ENCODE measurements around the gene SMIM23.

Gene SMIM23

DNA sequence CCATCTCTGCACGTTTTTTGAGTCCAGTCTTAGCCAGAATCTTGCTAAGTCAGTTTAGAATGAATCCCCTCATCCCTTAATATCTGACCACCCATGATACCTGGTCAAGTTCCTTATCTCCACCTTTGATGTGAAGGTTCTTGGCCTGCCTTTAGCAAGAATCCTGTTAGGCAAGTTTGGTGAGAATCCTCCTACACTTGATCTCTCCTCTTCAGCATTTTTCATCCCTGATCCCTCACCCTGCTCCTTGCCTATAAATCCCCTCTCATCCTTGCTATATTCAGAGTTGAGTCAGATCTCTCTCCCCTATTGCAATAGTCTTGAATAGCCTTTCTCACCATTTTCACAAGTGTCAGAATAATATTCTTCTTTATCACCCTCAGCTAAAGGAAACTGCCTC is 31.0 kb downstream of the SMIM23 start:
- DNase-seq (ENCODE audit: low read depth): no peak

DNA sequence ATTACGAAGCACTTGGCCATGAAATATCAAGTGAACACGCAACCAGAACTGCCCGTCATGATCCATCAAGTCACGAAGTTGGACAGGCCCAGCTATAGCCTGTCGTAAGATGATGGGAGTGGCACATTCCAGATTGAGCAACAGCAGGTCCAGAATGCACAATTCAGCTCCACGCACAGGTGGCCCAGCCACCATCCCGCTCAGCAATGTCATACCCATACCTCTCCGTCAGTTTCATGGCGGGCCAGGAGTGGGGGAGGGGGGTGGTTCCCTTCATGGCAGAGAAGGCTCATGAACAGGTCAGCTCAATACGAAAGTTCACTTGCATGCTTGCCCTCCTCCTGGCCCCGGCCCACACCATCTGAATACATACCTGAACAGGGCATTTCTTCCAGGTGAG is 34.9 kb downstream of the SMIM23 start:
- no peak for DNase-seq (ENCODE audit: low read depth)

DNA sequence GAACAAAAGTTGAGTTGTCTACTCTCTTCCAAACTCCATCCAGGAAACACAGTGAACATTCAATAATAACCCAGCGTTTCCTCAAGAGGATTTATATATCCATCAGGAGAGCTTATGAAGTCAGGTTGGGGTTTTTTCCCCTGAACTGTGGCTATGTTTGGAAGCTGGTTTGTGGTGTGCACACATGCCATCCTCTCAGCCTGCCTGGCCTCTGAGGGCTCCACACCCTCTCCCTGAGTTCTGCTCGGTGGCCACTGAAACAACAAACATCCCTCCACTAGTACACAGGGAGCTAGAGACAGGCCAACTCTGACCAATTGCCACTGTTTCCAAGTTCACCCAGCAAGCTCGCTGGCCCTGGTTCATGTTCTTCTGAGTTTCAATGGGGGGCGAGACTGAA is 35.7 kb downstream of the SMIM23 start:
- no peak for DNase-seq (ENCODE audit: low read depth)

DNA sequence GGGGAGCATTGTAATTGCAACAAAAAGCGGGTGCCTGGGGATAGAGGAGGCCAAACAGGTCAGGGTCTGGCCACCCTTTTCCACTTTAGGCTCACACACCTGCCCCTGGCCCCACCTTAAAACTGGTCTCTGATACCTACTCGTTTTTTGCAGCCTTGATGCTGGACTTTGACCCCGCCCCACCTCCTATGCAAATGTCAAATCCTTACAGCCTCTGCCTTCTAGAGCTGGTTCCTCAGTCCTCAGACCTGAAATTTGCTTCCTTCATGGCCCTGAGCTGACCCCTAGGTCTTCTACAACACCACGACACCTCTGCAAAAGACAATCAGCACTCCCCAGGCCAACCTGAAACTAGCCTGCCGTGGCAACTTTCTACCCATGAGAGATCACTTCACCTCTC is 37.7 kb downstream of the SMIM23 start:
- no peak for DNase-seq (ENCODE audit: low read depth)

DNA sequence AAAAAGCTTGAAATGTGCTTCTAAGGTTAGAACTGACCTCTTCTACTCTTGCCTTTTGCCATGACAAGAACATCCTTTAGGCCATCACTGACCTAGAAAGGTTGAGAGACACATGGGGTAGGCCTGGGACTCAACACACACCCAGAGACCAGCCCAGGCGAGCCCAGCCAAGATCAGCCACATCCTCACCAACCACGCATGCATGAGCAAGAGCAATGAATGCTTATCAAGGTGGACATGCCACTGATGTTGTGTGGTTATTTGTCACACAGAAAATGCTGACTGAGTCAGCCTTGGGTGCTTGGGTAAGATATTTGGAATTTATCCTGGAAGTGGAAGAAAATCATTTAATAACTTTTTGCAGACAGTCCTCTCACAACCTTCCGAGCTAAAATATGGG is 39.4 kb downstream of the SMIM23 start:
- no peak for DNase-seq (ENCODE audit: low read depth)

DNA sequence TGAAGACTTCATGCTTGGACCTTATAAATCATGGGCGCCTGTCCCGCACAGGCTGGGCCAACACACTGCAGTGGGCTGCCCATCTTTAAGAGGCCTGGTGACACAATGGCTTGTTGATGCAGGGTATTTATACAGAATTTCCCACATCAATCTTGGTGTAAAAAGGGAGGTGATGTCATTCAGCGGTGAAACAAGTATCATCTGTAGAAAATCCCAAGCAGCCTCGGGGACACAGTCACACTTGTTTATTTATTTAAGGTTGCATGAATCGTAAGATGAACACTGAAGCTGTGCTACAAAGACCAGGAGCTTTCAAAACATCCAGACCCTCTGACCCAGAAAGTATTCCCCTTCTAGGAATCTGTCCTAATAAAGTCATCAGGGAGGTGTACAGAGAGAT is 40.5 kb downstream of the SMIM23 start:
- no peak for DNase-seq (ENCODE audit: low read depth)

DNA sequence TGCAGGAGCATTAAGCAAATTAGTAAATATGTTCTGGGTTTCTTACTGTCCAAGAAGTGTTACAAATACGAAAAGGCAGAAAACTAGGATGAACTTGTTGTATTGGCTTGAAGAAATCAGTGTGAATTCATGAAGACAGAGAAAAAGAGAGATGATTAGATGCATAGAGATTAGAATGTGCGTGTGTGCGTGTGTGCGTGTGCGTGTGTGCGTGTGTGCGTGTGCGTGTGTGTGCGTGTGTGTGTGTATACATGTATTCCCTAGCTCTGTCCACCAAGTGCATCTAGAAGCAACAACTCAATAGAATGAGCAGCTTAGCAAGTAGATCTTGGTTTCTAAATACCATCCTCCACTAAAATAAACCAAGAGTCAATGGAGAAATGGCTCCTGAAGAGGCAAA is 41.5 kb downstream of the SMIM23 start:
- DNase-seq (ENCODE audit: low read depth): no peak

DNA sequence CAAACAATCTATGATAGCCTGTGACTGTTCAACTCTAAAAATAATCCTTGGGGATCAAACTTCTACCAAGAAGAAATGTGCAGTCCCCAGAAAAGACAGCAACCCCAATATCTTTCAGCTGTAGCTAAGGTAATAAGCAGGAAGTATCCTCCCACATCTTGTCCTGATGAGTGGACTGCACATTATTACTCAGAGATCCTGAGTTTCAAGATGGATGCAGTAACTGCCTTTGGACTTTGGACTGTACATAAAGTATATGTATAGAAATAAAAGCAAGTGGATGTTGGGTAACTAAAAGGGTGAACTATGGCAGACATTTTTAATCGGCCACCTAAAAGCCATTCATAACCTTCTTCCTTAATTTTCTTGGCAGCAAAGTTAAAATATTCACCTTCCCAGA is 45.1 kb downstream of the SMIM23 start:
- no peak for DNase-seq (ENCODE audit: low read depth)

DNA sequence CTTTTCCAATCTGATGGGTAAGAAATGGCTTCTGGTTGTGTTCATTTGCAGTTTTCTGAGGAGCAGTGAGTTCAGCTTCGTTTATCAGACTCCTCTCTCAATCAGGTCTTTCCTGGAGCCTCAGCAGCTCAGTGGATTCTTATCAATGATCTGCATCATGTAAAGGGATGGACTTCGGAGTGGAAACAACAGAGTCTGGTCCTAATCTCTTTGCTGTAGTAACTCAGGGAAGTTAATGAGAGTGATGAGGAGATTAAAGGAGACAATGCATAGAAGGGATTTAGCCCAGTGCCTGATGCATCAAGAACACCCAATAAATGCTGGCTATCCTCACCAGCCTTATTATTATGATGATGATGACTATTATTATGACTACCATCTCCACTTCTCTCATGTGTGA is 47.2 kb downstream of the SMIM23 start:
- DNase-seq (ENCODE audit: low read depth): no peak

DNA sequence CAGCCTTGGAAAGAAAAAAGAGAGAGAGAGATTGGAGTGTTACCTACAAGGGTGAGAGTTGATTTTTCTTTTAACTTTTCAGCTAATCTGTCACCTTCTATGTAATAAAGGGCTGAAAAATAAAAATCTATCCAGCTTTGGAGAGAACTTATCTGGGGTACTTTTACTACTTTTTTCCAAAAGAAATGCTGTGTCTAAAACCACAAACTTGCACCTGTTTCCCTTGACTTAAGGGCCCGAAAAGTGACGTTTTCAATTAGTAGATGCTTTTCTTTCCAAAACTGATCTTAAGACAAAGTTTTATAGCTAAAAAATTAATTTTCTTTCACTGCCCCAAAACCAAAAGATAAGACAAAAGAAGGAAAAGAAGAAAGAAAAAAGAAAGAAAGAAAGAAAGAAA is 48.8 kb downstream of the SMIM23 start:
- no peak for DNase-seq (ENCODE audit: low read depth)

DNA sequence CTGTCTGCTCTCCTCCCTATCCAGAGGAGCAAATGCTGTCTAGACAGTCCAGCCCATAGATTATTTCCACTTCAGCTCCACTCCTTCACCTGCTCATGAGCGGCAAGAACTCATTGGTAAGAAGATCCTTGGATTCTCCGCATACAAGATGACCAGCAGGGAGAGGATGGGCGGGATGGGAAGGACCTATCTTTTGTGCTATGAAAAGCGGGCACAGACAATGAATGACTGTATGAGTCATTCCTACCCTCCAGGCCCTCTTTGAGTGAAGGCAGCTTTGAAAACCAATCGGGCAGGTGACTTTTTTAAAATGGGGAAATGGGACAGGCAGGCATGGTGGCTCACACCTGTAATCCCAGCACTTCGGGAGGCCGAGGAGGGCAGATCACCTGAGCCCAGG is 49.4 kb downstream of the SMIM23 start:
- no peak for DNase-seq (ENCODE audit: low read depth)

DNA sequence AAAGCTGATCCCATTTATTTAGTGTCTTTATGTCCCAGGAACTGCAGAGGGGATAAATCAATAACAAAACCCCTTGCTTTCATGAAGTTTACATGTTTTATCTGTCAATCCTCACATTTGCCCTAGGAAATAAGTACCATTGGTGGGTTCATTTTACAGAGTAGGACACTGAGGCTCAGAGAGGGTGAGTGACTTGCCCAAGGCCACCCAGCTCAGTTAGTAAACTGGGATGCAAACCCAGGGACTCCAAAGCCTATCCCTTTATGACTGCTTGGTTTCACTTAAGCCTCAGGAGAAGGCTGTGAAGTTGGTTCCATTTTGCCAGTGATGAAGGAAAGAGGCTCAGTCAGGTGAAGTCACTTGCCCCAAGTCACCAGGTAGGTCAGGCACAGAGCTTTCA is 51.9 kb downstream of the SMIM23 start:
- no peak for DNase-seq (ENCODE audit: low read depth)

DNA sequence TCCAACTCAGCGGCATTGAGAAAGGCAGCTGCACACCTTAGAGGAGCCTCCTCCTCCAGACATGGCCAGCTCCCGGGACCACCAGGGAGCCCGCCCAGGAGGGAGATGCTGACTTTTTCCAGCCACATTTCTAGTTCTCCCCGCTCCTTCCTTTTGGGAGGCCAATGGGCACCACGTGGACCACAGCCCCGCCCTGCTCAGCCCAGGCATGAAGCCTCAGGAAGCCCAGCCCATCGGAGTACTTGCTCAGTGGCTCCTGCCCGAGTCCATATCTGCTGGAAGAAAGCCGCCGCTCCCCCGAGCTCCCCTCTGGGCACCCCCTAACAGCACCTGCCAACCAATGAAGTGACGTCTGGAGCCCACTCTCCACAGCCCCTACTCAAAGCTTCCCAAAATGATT is 52.4 kb downstream of the SMIM23 start:
- DNase-seq (ENCODE audit: low read depth): no peak

DNA sequence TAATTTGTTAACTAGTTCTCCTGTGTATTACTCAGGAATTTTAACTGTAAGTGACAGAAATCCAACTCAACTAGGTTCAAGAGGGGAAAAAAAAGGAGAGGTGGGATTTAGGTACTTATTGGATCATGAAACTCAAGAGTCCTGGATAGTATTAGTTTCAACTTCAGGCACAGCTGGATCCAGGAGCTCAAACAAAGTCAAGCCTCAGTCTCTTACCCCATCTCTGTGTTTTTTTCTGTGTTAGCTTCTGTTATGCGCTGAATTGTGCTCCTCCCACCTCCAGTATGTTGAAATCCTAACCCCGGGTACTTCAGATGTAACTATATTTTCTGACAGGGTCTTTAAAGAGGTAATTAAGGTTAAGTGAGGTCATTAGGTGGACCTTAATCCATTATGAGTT is 53.5 kb downstream of the SMIM23 start:
- DNase-seq (ENCODE audit: low read depth): no peak

DNA sequence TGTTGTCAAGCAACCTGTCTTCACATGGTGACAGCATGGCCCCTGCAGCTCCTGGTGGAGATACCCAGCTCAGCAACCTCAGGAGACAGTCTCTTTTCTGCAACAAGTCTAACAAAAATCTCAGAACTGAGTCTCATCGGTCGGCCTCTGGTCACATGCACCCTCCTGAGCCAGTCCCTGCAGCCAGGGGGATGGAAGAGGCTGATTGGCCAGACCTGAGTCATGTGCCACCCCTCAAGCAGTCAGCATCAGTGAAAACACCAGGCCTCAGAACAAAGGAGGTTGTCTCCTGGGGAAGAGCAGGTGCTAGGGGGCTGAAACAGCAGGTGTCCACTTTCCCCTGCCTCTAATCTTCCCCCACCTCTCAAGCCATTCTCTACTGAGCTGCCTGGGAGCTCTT is 54.4 kb downstream of the SMIM23 start:
- DNase-seq (ENCODE audit: low read depth): no peak
